HT1080 (cell line): Measurements from ENCODE around the gene SNRNP25. TPM values are rescaled to one million over a fixed set of nuclear protein-coding genes. Genes with fewer than 3 reads are reported as not detected.

Source experiments
- DNase-seq: peaks from one replicate; pipeline ENCODE4 v3.0.0-alpha.2; 2015; ENCODE audit warnings: low read depth
- small RNA-seq: library from RNA; depleted of rRNA; stranded (forward); fragments of <200 nt; gene quantifications from one replicate; pipeline ENCODE3, GENCODE V24; 2014
- total RNA-seq: library from RNA; depleted of rRNA; stranded (reverse); fragments of >200 nt; shearing (Covaris generic); gene quantifications from 2 replicates; pipeline ENCODE4 v1.2.3, GENCODE V29; 2014; rRNA removed

Gene SNRNP25
- total RNA-seq, 1 experiment from 2014 or later: 35.6 TPM

DNA sequence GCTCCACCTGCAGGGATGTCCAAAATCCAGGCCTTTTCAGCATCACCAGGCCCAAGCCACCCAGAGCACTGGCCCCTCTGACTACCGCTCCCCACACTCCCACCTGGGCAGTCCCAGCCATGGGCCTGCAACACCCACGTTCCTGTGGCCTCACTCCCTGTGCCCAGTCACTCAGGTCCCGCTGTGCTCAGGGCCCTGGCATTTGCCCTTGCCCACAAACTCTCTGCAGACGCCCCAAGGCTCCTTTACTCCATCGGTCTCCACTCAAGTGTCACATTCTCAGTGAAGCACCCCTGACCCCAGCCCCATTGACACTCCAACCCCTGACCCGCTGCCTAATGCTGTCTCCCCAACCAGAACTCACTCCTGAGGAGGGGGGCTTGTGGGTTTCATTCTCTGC lies 48.0 kb downstream of the SNRNP25 start:
- no peak for DNase-seq

DNA sequence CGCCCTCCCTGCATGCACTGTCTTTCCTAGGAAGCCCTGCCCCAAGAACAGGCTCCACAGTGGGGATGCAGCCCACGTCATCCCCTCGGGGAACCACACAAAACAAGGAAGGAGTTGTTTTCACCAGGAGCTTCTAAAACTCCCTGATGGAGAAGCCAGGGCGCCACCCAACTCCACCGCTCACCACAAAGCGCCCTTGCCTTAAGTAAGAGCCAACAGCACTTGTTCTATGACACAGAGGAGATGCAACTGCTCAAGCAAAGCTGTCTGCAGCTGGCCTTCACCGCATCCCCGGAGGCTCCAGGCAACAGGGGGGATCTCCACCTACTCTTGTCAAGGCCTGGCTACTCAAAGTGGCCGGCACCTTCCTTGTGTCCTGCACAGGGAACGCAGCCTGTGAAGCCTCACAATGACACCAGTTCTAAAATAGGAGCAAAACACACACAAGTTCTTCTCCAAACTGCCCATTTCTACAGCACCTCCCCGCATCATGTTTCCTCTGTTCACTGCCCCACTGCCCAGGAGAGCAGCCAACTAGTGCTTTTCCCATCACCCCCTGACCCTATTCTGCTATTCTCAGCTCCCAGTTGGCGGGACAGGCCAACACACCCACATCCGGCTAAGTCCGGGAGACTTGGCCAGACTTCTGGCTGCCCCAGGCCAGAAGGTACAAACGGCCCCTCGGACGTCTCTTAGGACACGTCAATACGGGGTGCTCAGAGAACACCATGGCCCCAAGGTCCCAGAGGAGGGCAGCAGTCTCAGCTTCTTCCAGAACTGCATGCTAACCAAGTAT lies 48.6 kb downstream of the SNRNP25 start:
- DNase-seq: no peak

DNA sequence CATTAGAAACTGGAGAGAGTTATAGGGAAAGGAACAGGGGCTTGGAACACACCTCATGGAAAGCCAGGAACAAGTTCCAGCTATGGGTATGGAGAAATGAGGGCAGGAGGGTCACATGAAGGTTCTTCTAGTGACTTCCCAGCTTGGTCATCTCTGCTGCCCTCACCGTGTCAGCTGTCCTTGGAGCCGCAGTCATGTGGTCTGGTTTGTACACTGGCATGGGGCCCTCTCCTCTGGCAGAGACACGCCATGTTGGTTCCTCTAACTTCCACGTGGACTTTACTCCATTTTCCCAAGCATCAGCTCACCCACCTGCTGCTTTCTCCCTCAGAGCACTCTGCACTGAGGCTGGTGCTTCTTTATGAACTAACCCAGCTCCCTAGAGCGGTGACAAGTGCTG lies 50.7 kb downstream of the SNRNP25 start:
- DNase-seq: no peak

DNA sequence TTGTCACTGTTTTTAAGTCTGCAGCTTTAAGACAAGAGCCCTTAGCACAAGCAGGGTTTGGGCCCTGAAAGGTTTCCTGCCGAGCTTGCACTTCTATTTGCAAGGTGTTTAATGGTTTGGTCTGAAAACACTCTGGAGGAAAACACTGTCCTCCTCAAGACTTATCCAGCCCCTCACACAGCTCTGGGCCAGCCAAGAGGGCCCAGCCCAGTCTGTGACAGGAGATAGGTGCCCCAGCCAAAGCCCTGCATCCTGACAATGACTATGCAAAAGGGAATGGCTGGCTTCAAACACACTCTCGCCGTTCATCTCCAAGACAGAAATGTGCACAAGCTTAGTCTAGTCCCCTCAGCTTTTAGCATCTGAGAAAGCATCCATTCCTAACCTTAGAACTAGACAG lies 51.3 kb downstream of the SNRNP25 start:
- no peak for DNase-seq

DNA sequence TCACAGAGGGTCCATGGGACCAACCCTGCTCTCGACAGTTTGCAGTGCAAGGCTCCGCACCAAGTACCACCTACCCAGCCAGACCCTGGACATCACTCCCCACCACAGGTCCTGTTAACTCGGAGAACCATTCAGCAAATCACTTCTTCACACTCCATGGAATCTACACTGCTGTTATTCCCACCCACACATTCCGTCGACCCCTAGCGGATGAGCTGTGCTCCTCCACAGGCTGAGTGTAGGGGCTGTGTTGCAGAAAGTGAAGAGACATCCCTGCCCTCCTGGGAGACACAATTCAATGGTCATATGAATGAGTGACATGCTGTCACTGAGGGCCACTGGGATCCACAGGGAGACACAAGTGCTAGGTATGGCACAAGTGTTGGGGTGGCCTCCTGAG lies 51.9 kb downstream of the SNRNP25 start:
- no peak for DNase-seq

DNA sequence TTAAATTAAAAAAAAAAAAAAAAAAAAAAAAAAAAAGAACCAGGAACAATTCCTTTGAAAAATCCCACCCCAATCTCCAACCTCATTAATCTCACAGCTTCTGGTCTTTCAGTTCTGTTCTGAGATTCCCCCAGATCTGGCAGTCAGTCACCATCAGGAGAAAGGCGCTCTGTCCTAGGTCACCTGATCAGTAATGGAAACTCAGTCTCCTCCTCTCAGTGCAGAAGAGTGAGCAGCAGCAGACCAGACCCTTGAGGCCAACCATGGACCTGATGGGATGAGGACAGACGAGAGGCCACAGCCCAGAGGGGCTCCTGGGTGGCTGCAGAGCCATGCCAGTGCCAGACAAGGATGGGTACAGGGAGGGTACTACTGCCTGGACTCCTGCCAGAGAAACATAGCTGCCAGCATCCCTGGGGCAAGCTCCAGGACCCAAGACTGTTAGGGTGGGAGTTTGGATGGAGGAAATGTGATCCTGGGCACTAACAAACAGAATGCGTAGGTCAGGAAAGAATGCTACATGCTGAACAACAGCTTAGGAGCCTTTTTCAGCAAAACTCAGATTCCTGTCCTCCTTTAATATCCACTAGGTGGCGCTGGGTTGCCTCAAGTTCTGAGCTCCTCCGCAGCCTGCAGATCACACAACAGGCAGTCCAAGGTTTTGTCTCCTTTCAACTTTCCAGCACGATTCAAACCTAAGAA lies 53.1 kb downstream of the SNRNP25 start:
- peak; percentile 72 for DNase-seq

Small RNA genes within 50 kb of the gene (small RNA-seq; reads per million reads assigned to genes)
- not detected for gene MIR6859-4
- not detected for gene Z69720.2

Other genes starting within 250 kb of the SNRNP25 start
- 18.2 and 21.6 TPM in 2 replicates for gene POLR3K, start 220 bp upstream of the SNRNP25 start, total RNA-seq
- gene RHBDF1, start 18.8 kb downstream of the SNRNP25 start, total RNA-seq: 18.0 and 21.4 TPM in 2 replicates
- gene MPG, start 24.4 kb downstream of the SNRNP25 start, total RNA-seq: 198 and 210 TPM in 2 replicates
- 6.0 and 13.6 TPM in 2 replicates for gene NPRL3, start 84.8 kb downstream of the SNRNP25 start, total RNA-seq
- not detected in 2 replicates for gene HBZ, start 98.8 kb downstream of the SNRNP25 start, total RNA-seq
- not detected in 2 replicates for gene HBM, start 112.2 kb downstream of the SNRNP25 start, total RNA-seq
- not detected in 2 replicates for gene HBA2, start 119.0 kb downstream of the SNRNP25 start, total RNA-seq
- gene HBA1, start 122.9 kb downstream of the SNRNP25 start, total RNA-seq: not detected in 2 replicates
- 2.0 and 3.6 TPM in 2 replicates for gene HBQ1, start 126.6 kb downstream of the SNRNP25 start, total RNA-seq
- gene LUC7L, start 175.6 kb downstream of the SNRNP25 start, total RNA-seq: 69.2 and 73.3 TPM in 2 replicates
- 37.9 and 43.5 TPM in 2 replicates for gene FAM234A, start 181.0 kb downstream of the SNRNP25 start, total RNA-seq
- gene RGS11, start 222.1 kb downstream of the SNRNP25 start, total RNA-seq: 0.07 TPM in 1 of 2 replicates, not detected in the other
- 0.07 TPM in 1 of 2 replicates, not detected in the other for gene ARHGDIG, start 226.8 kb downstream of the SNRNP25 start, total RNA-seq
- 1.2 TPM in 1 of 2 replicates, not detected in the other for gene PDIA2, start 229.3 kb downstream of the SNRNP25 start, total RNA-seq